K562 (cell line): ENCODE results near the gene SPATA3.

Source experiments
- CHD7 ChIP-seq: fragments of 200-600 bp; sonication (generic); IDR thresholded peaks from one replicate; pipeline ENCODE4 v1.6.1; 2012; ENCODE audit warnings: mild to moderate bottlenecking, low read depth, low read length, inconsistent platforms
- ELF2 ChIP-seq: fragments of 250-450 bp; sonication (Bioruptor Pico); IDR thresholded peaks from 2 replicates; pipeline ENCODE4 v1.5.0; 2021; ENCODE audit warnings: mild to moderate bottlenecking
- EZH2 ChIP-seq: IDR thresholded peaks from 2 replicates; pipeline ENCODE4 v1.6.1; 2012; ENCODE audit warnings: low read depth, mild to moderate bottlenecking, inconsistent platforms, low read length, borderline replicate concordance
- RAD21 ChIP-seq, 2 experiments: fragments of 250-450 bp in 1 of 2; fragments of 450-650 bp in 1 of 2; sonication (Bioruptor Pico) in 1 of 2; formaldehyde crosslinking in 1 of 2; IDR thresholded peaks in 1 of 2; conservative IDR thresholded peaks in 1 of 2; 2 replicates each; pipeline versions ENCODE4 v1.4.0 to v1.8.0; 2020 to 2022; ENCODE audit warnings: mild to moderate bottlenecking in 2 of 2, moderate library complexity in 1 of 2
- TAF1 ChIP-seq: IDR thresholded peaks from 2 replicates; pipeline ENCODE4 v1.6.1; 2011; ENCODE audit warnings: mild to moderate bottlenecking, low read length, moderate library complexity; ENCODE audit not compliant: insufficient read depth, control insufficient read depth, severe bottlenecking; ENCODE audit errors: extremely low read depth
- TFE3 ChIP-seq: fragments of 450-650 bp; formaldehyde crosslinking; IDR thresholded peaks from 2 replicates; pipeline ENCODE4 v1.4.0; 2020; ENCODE audit warnings: mild to moderate bottlenecking, mixed read lengths
- ZNF75A ChIP-seq: fragments of 450-650 bp; formaldehyde crosslinking; IDR thresholded peaks from 2 replicates; pipeline ENCODE4 v1.4.0; 2020; ENCODE audit warnings: mild to moderate bottlenecking
- ZZZ3 ChIP-seq: fragments of 450-650 bp; IDR thresholded peaks from 2 replicates; pipeline ENCODE4 v1.6.1; 2016; ENCODE audit warnings: antibody characterized with exemption, mild to moderate bottlenecking, moderate library complexity
- TF ChIP-seq, protein P1 (sequence below), 3 experiments: IDR thresholded peaks in 2 of 3; conservative IDR thresholded peaks in 1 of 3; 2 replicates each; pipeline ENCODE4 v1.5.1; 2011 to 2012; ENCODE audit warnings: low read length in 3 of 3, mild to moderate bottlenecking in 3 of 3, control low read depth in 2 of 3, improper control_type of control experiment in 1 of 3, inconsistent platforms in 1 of 3, low read depth in 1 of 3, mixed read lengths in 1 of 3, moderate library complexity in 1 of 3; ENCODE audit not compliant: insufficient read depth in 2 of 3
- TF ChIP-seq, protein P2 (sequence below), 2 experiments: IDR thresholded peaks in 1 of 2; conservative IDR thresholded peaks in 1 of 2; 2 replicates each; pipeline ENCODE4 v1.6.1; 2016; ENCODE audit warnings: low read depth in 2 of 2, mild to moderate bottlenecking in 1 of 2, missing compliant biosample characterization in 1 of 2, missing genetic modification characterization in 1 of 2, moderate library complexity in 1 of 2

DNA sequence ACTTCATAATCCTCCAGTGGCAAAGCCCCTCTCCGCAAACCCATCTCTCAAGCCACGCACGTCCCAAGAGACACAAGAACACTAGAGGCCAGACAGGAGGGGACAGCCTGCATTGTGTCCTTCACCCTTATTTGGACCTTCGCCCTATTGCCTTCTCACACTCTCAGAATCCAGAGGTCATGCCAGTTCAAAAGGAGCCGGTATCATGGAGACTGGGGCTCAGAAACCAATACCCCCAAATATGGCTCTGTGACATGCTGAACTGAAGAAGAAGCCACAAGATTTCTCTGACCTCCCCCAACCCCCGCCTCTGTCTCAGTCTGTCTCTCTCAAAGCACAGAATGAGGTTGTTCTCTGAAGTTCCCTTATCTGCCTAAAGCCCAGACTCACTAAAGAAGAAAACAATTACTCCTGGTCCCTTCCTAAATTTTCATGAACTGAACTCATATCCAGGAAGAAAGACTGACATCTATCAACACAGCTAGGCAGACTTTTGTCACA lies 19.2 kb upstream of the SPATA3 start:
- TF ChIP-seq, protein P1, sequence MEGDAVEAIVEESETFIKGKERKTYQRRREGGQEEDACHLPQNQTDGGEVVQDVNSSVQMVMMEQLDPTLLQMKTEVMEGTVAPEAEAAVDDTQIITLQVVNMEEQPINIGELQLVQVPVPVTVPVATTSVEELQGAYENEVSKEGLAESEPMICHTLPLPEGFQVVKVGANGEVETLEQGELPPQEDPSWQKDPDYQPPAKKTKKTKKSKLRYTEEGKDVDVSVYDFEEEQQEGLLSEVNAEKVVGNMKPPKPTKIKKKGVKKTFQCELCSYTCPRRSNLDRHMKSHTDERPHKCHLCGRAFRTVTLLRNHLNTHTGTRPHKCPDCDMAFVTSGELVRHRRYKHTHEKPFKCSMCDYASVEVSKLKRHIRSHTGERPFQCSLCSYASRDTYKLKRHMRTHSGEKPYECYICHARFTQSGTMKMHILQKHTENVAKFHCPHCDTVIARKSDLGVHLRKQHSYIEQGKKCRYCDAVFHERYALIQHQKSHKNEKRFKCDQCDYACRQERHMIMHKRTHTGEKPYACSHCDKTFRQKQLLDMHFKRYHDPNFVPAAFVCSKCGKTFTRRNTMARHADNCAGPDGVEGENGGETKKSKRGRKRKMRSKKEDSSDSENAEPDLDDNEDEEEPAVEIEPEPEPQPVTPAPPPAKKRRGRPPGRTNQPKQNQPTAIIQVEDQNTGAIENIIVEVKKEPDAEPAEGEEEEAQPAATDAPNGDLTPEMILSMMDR (IDR thresholded peaks at IDR 0.05 in 2 of 3, conservative IDR thresholded peaks at IDR 0.05 in 1 of 3; ENCODE audit: insufficient read depth in 2 of 3, low read depth in 1 of 3, low read length in 3 of 3) = no peak
- no peak for TF ChIP-seq ELF2 (CRISPR knock-in tag)
- TF ChIP-seq CHD7 = no peak
- TF ChIP-seq TAF1 = no peak
- no peak for TF ChIP-seq RAD21 (CRISPR knock-in tag; conservative IDR thresholded peaks at IDR 0.05 in 1 of 2, IDR thresholded peaks at IDR 0.05 in 1 of 2)
- no peak for TF ChIP-seq EZH2
- TF ChIP-seq ZNF75A = no peak
- TF ChIP-seq, protein P2, sequence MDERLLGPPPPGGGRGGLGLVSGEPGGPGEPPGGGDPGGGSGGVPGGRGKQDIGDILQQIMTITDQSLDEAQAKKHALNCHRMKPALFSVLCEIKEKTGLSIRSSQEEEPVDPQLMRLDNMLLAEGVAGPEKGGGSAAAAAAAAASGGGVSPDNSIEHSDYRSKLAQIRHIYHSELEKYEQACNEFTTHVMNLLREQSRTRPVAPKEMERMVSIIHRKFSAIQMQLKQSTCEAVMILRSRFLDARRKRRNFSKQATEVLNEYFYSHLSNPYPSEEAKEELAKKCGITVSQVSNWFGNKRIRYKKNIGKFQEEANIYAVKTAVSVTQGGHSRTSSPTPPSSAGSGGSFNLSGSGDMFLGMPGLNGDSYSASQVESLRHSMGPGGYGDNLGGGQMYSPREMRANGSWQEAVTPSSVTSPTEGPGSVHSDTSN (CRISPR knock-in tag; IDR thresholded peaks at IDR 0.05; ENCODE audit: low read depth) = no peak
- TF ChIP-seq, protein P2 (tag; conservative IDR thresholded peaks at IDR 0.05; ENCODE audit: low read depth) = no peak
- TF ChIP-seq TFE3 (CRISPR knock-in tag) = no peak
- no peak for TF ChIP-seq ZZZ3
